ENCODE results near the gene PGM2L1. TPM values are rescaled to one million over a fixed set of nuclear protein-coding genes. Genes with fewer than 3 reads are reported as not detected.

Gene PGM2L1
- total and polyA plus RNA-seq, 2 of the 13 experiments (the other 11 are each of a cell fraction or from before 2014, with no cell fraction given) = 0.57 to 1.2 TPM

GRCh38 chr11:74319139-74319816 is 79.0 kb downstream of the PGM2L1 start (continued):
- TF ChIP-seq, protein P1, sequence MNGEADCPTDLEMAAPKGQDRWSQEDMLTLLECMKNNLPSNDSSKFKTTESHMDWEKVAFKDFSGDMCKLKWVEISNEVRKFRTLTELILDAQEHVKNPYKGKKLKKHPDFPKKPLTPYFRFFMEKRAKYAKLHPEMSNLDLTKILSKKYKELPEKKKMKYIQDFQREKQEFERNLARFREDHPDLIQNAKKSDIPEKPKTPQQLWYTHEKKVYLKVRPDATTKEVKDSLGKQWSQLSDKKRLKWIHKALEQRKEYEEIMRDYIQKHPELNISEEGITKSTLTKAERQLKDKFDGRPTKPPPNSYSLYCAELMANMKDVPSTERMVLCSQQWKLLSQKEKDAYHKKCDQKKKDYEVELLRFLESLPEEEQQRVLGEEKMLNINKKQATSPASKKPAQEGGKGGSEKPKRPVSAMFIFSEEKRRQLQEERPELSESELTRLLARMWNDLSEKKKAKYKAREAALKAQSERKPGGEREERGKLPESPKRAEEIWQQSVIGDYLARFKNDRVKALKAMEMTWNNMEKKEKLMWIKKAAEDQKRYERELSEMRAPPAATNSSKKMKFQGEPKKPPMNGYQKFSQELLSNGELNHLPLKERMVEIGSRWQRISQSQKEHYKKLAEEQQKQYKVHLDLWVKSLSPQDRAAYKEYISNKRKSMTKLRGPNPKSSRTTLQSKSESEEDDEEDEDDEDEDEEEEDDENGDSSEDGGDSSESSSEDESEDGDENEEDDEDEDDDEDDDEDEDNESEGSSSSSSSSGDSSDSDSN (CRISPR knock-in tag; IDR thresholded peaks at IDR 0.05) = no peak
- TF ChIP-seq BRF2 (CRISPR knock-in tag; IDR thresholded peaks at IDR 0.05) (no peak), ZFYVE20 (CRISPR knock-in tag; IDR thresholded peaks at IDR 0.05; ENCODE audit: borderline replicate concordance, low read depth) (no peak), ZNF501 (CRISPR knock-in tag; IDR thresholded peaks at IDR 0.05) (no peak), U2AF1 (optimal IDR thresholded peaks at IDR 0.05; ENCODE audit: low read depth, low read length) (no peak), CENPT (CRISPR knock-in tag; IDR thresholded peaks at IDR 0.05; ENCODE audit: low read depth) (no peak), SNAI1 (CRISPR knock-in tag; IDR thresholded peaks at IDR 0.05; ENCODE audit: borderline replicate concordance) (no peak), ZNF816 (CRISPR knock-in tag; IDR thresholded peaks at IDR 0.05; ENCODE audit: borderline replicate concordance) (no peak), ISX (CRISPR knock-in tag; conservative IDR thresholded peaks at IDR 0.05) (no peak), BHLHE40 (IDR thresholded peaks at IDR 0.05; ENCODE audit: low read length) (no peak), MXD1 (CRISPR knock-in tag; IDR thresholded peaks at IDR 0.05) (no peak)
- TF ChIP-seq, protein P2, sequence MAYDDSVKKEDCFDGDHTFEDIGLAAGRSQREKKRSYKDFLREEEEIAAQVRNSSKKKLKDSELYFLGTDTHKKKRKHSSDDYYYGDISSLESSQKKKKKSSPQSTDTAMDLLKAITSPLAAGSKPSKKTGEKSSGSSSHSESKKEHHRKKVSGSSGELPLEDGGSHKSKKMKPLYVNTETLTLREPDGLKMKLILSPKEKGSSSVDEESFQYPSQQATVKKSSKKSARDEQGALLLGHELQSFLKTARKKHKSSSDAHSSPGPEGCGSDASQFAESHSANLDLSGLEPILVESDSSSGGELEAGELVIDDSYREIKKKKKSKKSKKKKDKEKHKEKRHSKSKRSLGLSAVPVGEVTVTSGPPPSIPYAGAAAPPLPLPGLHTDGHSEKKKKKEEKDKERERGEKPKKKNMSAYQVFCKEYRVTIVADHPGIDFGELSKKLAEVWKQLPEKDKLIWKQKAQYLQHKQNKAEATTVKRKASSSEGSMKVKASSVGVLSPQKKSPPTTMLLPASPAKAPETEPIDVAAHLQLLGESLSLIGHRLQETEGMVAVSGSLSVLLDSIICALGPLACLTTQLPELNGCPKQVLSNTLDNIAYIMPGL (CRISPR knock-in tag; IDR thresholded peaks at IDR 0.05; ENCODE audit: borderline replicate concordance in 1 of 2, low read depth in 1 of 2) = no peak
- TF ChIP-seq, protein P3, sequence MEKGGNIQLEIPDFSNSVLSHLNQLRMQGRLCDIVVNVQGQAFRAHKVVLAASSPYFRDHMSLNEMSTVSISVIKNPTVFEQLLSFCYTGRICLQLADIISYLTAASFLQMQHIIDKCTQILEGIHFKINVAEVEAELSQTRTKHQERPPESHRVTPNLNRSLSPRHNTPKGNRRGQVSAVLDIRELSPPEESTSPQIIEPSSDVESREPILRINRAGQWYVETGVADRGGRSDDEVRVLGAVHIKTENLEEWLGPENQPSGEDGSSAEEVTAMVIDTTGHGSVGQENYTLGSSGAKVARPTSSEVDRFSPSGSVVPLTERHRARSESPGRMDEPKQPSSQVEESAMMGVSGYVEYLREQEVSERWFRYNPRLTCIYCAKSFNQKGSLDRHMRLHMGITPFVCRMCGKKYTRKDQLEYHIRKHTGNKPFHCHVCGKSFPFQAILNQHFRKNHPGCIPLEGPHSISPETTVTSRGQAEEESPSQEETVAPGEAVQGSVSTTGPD (CRISPR knock-in tag; IDR thresholded peaks at IDR 0.05) = no peak
